NOMO-1 treated with DMSO at 0.1 percent for 48 hours (cell line): ENCODE data around the gene PHLDB1.
"Not testable (repeated sequence)": the region's sequence is repeated elsewhere in the genome, so short reads cannot be mapped to it uniquely, and the experiment has no call there.

Experiments
- DNase-seq: peaks from one replicate; lab custom pipeline; 2025; ENCODE audit not compliant: unreplicated experiment; lab: John Stamatoyannopoulos, UW

PHLDB1 gene

GRCh38 chr11:118684187-118684586 lies 76.8 kb downstream of the PHLDB1 start:
- no peak for DNase-seq

- no peak for DNase-seq
Observed at GRCh38 chr11:118687906-118688305, 80.5 kb downstream of the PHLDB1 start.

- not testable (repeated sequence) for DNase-seq
Observed at GRCh38 chr11:118688339-118688738, 80.9 kb downstream of the PHLDB1 start.

GRCh38 chr11:118688851-118689502 lies 81.6 kb downstream of the PHLDB1 start:
- DNase-seq, result no peak

GRCh38 chr11:118689503-118689851 lies 82.1 kb downstream of the PHLDB1 start:
- DNase-seq, result no peak

GRCh38 chr11:118689852-118690552 lies 82.6 kb downstream of the PHLDB1 start:
- peak; percentile 80 for DNase-seq

- no peak for DNase-seq
Observed at GRCh38 chr11:118690553-118691304, 83.3 kb downstream of the PHLDB1 start.

DNA sequence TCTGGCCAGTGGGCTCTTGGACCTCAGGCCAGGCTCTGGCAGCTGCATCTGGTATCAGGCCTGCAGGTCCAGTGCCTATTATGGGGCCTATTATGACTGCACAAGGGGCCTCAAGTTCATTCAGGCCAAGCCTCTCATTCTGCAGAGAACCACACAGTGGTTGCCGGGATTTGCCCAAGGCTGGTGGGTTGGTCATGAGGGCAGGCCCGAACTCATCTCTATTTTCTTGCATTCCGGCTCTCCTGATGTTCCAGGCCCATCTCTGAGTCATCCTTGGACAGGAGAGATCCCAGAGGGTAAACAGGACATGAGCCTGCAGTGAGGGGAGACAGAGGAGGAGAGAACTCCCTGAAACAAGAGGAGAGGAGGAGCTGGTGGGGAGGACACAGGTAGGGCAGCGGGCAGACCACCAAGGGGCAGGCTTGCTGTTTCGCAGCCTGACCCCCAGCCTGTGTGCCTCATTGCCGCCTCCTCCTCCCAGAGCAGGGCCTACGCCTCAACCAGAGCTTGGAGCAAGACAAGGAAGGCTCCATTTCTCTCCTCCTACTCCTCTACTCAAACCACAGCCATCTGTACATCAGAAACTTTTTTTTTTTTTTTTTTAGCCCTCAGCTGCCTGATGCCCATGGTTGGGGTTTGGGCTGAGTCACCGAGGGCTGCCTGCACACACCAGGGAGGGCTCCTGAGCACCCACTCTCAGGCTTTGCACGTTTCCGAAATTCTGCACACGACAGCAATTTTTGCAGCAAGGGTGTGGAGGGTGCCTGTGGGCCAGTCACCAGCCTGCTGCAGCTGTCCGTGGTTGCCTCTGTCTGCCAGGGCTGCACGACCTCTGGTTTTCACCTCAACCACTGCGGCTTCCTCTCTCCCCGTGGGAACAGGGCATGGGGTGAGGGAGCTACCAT lies 84.8 kb downstream of the PHLDB1 start:
- no peak for DNase-seq

DNA sequence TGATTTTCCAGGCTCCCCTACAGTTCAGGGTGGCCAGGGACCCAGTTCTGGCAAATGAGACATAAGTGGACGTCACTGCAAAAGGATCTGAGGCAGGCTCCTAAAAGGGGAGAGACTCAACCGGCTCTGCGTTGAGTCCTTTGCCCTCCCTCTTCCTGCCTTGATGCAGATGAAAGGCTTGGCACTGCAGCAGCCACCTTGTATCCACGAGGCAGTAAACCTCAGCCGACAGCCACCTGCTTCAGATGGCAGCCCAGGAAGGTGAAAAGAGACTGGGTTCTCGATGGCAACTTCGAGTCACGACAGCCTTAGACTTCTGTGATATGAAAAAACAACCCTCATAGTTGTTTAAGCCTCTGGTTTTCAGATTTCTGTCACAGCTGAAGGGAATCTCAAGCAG lies 86.8 kb downstream of the PHLDB1 start:
- no peak for DNase-seq

- no peak for DNase-seq
Observed at GRCh38 chr11:118694771-118695170, 87.4 kb downstream of the PHLDB1 start.

GRCh38 chr11:118696673-118697226 lies 89.3 kb downstream of the PHLDB1 start:
- no peak for DNase-seq

GRCh38 chr11:118697346-118697745 lies 89.9 kb downstream of the PHLDB1 start:
- no peak for DNase-seq

- DNase-seq, result no peak
Observed at GRCh38 chr11:118699506-118700220, 92.2 kb downstream of the PHLDB1 start.

GRCh38 chr11:118703563-118704106 lies 96.2 kb downstream of the PHLDB1 start:
- DNase-seq, result peak; percentile 61

- peak; percentile 51 for DNase-seq
Observed at GRCh38 chr11:118705111-118705741, 97.8 kb downstream of the PHLDB1 start.

- no peak for DNase-seq
Observed at GRCh38 chr11:118705791-118706545, 98.6 kb downstream of the PHLDB1 start.

GRCh38 chr11:118706546-118706825 lies 99.1 kb downstream of the PHLDB1 start:
- no peak for DNase-seq
